PC-3 (cell line): ENCODE measurements around the gene JMJD7. TPM values are rescaled to one million over a fixed set of nuclear protein-coding genes. Genes with fewer than 3 reads are reported as not detected.

ENCODE experiments used
- ATAC-seq: fragments of 200-7000 bp; cut with Tn5 transposase; 2 replicates; pipeline ENCODE4 v1.9.1; 2020; ENCODE audit warnings: mild to moderate bottlenecking, moderate library complexity
- BruUV-seq: library from RNA; stranded (reverse); fragments of 400-500 nt; replicated peaks from 2 replicates; lab custom pipeline; 2021; lab: Mats Ljungman, UMichigan
- CTCF ChIA-PET: fragments of 300-600 bp; sonication (Branson Sonifier 250); formaldehyde crosslinking; loops from one replicate; lab custom pipeline; 2022; ENCODE audit warnings: antibody characterized with exemption; lab: Charles Lee
- POLR2A ChIA-PET: fragments of 300-600 bp; sonication (Branson Sonifier 250); formaldehyde crosslinking; loops from one replicate; lab custom pipeline; 2022; ENCODE audit warnings: antibody characterized with exemption; ENCODE audit not compliant: unreplicated experiment; lab: Charles Lee
- DNase-seq: peaks from one replicate; pipeline ENCODE4 v3.0.0-alpha.2; 2015
- H2AFZ ChIP-seq: fragments of 300-600 bp; sonication (generic); 2 replicates; pipeline ENCODE4 v1.6.0; 2016; ENCODE audit warnings: antibody characterized with exemption, low read length
- H3F3A ChIP-seq: fragments of 300-600 bp; sonication (generic); one replicate; pipeline ENCODE4 v1.6.0; 2017; ENCODE audit warnings: antibody characterized with exemption, low read length, control low read depth, mild to moderate bottlenecking; ENCODE audit not compliant: unreplicated experiment
- H3K27ac ChIP-seq: fragments of 300-600 bp; sonication (generic); 2 replicates; pipeline ENCODE4 v1.5.1; 2016; ENCODE audit warnings: mild to moderate bottlenecking, low read length
- H3K27me3 ChIP-seq: fragments of 300-600 bp; sonication (generic); 2 replicates; pipeline ENCODE4 v1.6.1; 2016; ENCODE audit warnings: low read length, mixed read lengths
- H3K36me3 ChIP-seq: fragments of 300-600 bp; sonication (generic); 2 replicates; pipeline ENCODE4 v1.6.1; 2016; ENCODE audit warnings: low read depth, mixed run types, low read length, mixed read lengths
- H3K4me1 ChIP-seq: fragments of 300-600 bp; sonication (generic); 2 replicates; pipeline ENCODE4 v1.5.1; 2016; ENCODE audit warnings: low read length; ENCODE audit not compliant: insufficient read depth
- H3K4me2 ChIP-seq: fragments of 300-600 bp; sonication (generic); 2 replicates; pipeline ENCODE4 v1.6.0; 2016; ENCODE audit warnings: low read length
- H3K4me3 ChIP-seq: fragments of 300-600 bp; sonication (generic); 2 replicates; pipeline ENCODE4 v1.5.1; 2016; ENCODE audit warnings: mild to moderate bottlenecking, low read length, mixed read lengths
- H3K79me2 ChIP-seq: fragments of 300-600 bp; sonication (generic); 2 replicates; pipeline ENCODE4 v1.6.1; 2017; ENCODE audit warnings: low read length, mixed read lengths
- H3K9ac ChIP-seq: fragments of 300-600 bp; sonication (generic); 2 replicates; pipeline ENCODE4 v1.6.0; 2016; ENCODE audit warnings: mild to moderate bottlenecking, low read length
- H3K9me2 ChIP-seq: fragments of 300-600 bp; sonication (generic); replicated peaks from 2 replicates; pipeline ENCODE4 v1.6.1; 2016; ENCODE audit warnings: mixed run types, low read length, mixed read lengths
- H3K9me3 ChIP-seq: fragments of 300-600 bp; sonication (generic); 2 replicates; pipeline ENCODE4 v1.6.1; 2016; ENCODE audit warnings: low read length, mixed read lengths
- H4K20me1 ChIP-seq: fragments of 300-600 bp; sonication (generic); 2 replicates; pipeline ENCODE4 v1.6.1; 2016; ENCODE audit warnings: low read length, mixed read lengths
- EZH2 ChIP-seq: fragments of 300-600 bp; sonication (generic); IDR thresholded peaks from one replicate; pipeline ENCODE4 v1.6.1; 2017; ENCODE audit warnings: antibody characterized with exemption, mild to moderate bottlenecking, low read length; ENCODE audit not compliant: unreplicated experiment
- EZH2phosphoT487 ChIP-seq: fragments of 300-600 bp; sonication (generic); IDR thresholded peaks from 2 replicates; pipeline ENCODE4 v1.6.1; 2018; ENCODE audit warnings: mild to moderate bottlenecking, antibody characterized with exemption, low read length, borderline replicate concordance
- intact Hi-C: fragments of 100-400 bp; cut with micrococcal nuclease; formaldehyde crosslinking; loops from 2 replicates; pipeline ENCODE4 v1.9.0; 2023
- total RNA-seq: library from RNA; depleted of rRNA; stranded (reverse); fragments of >200 nt; gene quantifications from 2 replicates; pipeline ENCODE4 v1.2.3, GENCODE V29; 2014
- TF ChIP-seq, protein P1 (sequence below): fragments of 300-600 bp; sonication (generic); conservative IDR thresholded peaks from 2 replicates; pipeline ENCODE4 v1.5.1; 2017; ENCODE audit warnings: antibody characterized with exemption, low read depth, mild to moderate bottlenecking, low read length

The JMJD7 gene
- total RNA-seq, 1 experiment from 2014 or later: 13.7 TPM

DNA sequence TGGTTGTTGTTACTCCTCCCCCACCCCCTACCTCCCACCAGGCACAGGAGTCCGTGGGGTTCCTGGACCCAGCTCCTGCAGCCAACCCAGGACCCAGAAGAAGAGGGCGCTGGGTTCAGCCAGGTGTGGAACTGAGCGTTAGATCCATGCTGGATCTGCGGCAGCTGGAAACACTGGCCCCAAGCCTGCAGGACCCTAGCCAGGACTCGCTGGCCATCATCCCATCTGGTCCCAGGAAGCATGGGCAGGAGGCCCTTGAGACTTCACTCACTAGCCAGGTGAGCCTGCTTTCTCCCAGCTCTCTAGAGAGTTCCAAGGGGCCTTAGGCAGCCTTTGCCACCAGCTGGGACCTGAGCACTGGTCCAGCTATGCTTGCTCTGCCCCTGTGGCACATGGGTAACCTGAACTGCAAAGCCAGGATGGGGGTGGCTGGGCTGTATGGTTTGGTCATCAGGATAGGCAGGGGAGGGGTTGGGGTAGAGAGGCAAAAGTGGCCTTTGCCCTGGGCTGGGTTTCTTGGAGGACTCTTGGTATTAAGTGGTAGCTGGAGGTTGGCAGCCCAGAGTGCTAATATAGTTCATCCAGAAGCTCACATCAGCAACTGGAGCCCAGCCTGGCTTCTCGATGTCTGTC is 7.0 kb upstream of the JMJD7 start:
- ATAC-seq (no peak), DNase-seq (no peak)
- TF ChIP-seq, protein P1, sequence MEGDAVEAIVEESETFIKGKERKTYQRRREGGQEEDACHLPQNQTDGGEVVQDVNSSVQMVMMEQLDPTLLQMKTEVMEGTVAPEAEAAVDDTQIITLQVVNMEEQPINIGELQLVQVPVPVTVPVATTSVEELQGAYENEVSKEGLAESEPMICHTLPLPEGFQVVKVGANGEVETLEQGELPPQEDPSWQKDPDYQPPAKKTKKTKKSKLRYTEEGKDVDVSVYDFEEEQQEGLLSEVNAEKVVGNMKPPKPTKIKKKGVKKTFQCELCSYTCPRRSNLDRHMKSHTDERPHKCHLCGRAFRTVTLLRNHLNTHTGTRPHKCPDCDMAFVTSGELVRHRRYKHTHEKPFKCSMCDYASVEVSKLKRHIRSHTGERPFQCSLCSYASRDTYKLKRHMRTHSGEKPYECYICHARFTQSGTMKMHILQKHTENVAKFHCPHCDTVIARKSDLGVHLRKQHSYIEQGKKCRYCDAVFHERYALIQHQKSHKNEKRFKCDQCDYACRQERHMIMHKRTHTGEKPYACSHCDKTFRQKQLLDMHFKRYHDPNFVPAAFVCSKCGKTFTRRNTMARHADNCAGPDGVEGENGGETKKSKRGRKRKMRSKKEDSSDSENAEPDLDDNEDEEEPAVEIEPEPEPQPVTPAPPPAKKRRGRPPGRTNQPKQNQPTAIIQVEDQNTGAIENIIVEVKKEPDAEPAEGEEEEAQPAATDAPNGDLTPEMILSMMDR: no peak
- TF ChIP-seq EZH2phosphoT487 (no peak), EZH2 (no peak)
- H3F3A ChIP-seq: no peaks in the 10 kb centered on the region
- H3K27me3 ChIP-seq: no peaks in the 10 kb centered on the region
- ChIA-PET POLR2A (no interaction called here), CTCF (interaction anchor here (0.5 kb wide), 1 partner anchor 10 kb away, joined by 6 read pairs; no protein-coding TSS in a partner anchor)
- no peaks in the 10 kb centered on the region for H3K9me3 ChIP-seq
- intact Hi-C loops: loop anchor here (10.0 kb wide), 1 partner anchor 154 kb away; the partner anchor contains the start of gene EHD4
- H3K79me2 ChIP-seq: no peaks in the 10 kb centered on the region
- H3K9me2 ChIP-seq: no peaks in the 10 kb centered on the region
- no peak overlapping the region for H3K4me2 ChIP-seq
- H3K4me3 ChIP-seq: no peak overlapping the region
- H4K20me1 ChIP-seq: no peaks in the 10 kb centered on the region
- no TSS peak for BruUV-seq
- H3K9ac ChIP-seq: no peak overlapping the region
- no peak overlapping the region for H2AFZ ChIP-seq
- no peak overlapping the region for H3K27ac ChIP-seq
- H3K4me1 ChIP-seq: no peaks in the 10 kb centered on the region
- H3K36me3 ChIP-seq: peaks cover 25% of the 10 kb centered on the region

DNA sequence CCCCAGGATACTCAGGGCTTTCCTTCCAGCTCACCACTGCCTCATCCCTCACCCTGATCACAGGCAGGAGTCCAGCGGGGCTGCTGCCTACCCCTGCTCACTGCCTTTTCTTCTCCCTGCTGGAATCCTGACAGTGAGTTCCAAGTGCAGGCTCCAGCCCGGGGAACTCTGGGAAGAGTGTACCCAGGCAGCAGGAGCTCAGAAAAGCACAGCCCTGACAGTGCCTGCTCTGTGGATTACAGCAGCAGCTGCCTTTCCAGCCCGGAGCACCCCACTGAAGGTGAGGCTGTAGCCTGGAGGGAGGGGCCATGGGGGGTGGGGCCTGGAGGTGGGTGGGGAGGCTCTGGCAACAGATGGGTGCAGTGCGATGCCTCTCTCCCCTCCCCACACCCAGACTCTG is 6.1 kb upstream of the JMJD7 start:
- Histone ChIP-seq H3K9me2 (no peaks in the 10 kb centered on the region), H3K4me1 (no peaks in the 10 kb centered on the region), H4K20me1 (no peaks in the 10 kb centered on the region), H3K4me2 (no peak overlapping the region), H3F3A (no peaks in the 10 kb centered on the region), H3K27me3 (no peaks in the 10 kb centered on the region), H3K79me2 (no peaks in the 10 kb centered on the region), H3K27ac (no peak overlapping the region), H2AFZ (no peak overlapping the region), H3K9ac (no peak overlapping the region), H3K36me3 (peaks cover 23% of the 10 kb centered on the region), H3K9me3 (no peaks in the 10 kb centered on the region), H3K4me3 (no peak overlapping the region)
- intact Hi-C loops: loop anchor here (10.0 kb wide), 1 partner anchor 153 kb away; the partner anchor contains the start of gene EHD4
- ChIA-PET CTCF (no interaction called here), POLR2A (no interaction called here)
- TF ChIP-seq, protein P1: no peak
- TF ChIP-seq EZH2phosphoT487 (no peak), EZH2 (no peak)
- DNase-seq (no peak), ATAC-seq (no peak)
- BruUV-seq: no TSS peak

DNA sequence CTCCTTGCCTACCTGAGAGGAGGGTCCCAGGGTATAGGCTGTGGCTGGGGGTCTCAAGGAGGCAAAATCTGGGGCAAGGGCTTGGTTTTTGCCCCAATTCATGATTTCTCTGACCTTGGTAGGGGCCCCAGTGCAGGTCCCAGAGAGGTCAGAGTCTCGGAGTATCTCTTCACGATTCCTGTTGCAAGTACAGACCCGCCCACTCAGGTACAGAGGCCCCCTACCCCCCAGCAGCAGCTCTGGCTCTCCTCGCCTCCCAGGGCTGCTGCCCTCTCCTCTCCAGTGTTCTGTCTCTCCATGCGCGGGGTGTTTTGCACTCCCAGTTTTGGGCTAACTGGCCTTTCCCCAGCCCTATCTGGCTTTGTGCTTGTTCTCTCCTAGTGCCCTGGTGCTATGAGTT is 5.4 kb upstream of the JMJD7 start:
- H3K4me3 ChIP-seq: no peak overlapping the region
- TF ChIP-seq EZH2 (no peak), EZH2phosphoT487 (no peak)
- TF ChIP-seq, protein P1: no peak
- no peaks in the 10 kb centered on the region for H3K9me3 ChIP-seq
- ATAC-seq: no peak
- POLR2A ChIA-PET: interaction anchor here (0.5 kb wide), 1 partner anchor 661 kb away, joined by 4 read pairs; no protein-coding TSS in a partner anchor
- CTCF ChIA-PET: no interaction called here
- H3K9me2 ChIP-seq: no peaks in the 10 kb centered on the region
- DNase-seq: no peak
- no peak overlapping the region for H3K4me2 ChIP-seq
- peaks cover 3% of the 10 kb centered on the region; the same call in 1 of the 2 replicates for H3K4me1 ChIP-seq
- intact Hi-C loops: loop anchor here (10.0 kb wide), 1 partner anchor 152 kb away; the partner anchor contains the start of gene EHD4
- H2AFZ ChIP-seq: no peak overlapping the region
- no peak overlapping the region for H3K27ac ChIP-seq
- H3K9ac ChIP-seq: no peak overlapping the region
- BruUV-seq: no TSS peak
- H3F3A ChIP-seq: no peaks in the 10 kb centered on the region
- H3K36me3 ChIP-seq: peaks cover 21% of the 10 kb centered on the region
- H3K79me2 ChIP-seq: no peaks in the 10 kb centered on the region
- no peaks in the 10 kb centered on the region for H4K20me1 ChIP-seq
- H3K27me3 ChIP-seq: no peaks in the 10 kb centered on the region
